ENCODE results near the gene DYNLT1. TPM values are rescaled to one million over a fixed set of nuclear protein-coding genes. Genes with fewer than 3 reads are reported as not detected.
A peak's percentile ranks its signal among the peaks of the same experiment; 100 is the strongest.

The DYNLT1 gene
- total and polyA plus RNA-seq, 9 of the 15 experiments (the other 6 are each of a cell fraction or from before 2014, with no cell fraction given): 42.2 to 583 (median 127) TPM

- H2AFZ ChIP-seq (ENCODE audit: low read depth, low read length): no peak overlapping the region
- intact Hi-C loops (cut with micrococcal nuclease) (loop anchor here (2.0 kb wide), 1 partner anchor 28 kb away; no protein-coding TSS in a partner anchor), in situ Hi-C loops (cut with MboI) (no loop called here)
- peaks cover 0 to 2% of the 10 kb centered on the region in 2 experiments; a peak in 1 of 5 replicates for H3K4me1 ChIP-seq (replicated peaks in 1 of 2; ENCODE audit: control insufficient read depth in 2 of 2, insufficient read depth in 2 of 2, low read length in 2 of 2)
- peaks cover 7% of the 10 kb centered on the region for H4K20me1 ChIP-seq (replicated peaks; ENCODE audit: control insufficient read depth, insufficient read depth, low read length)
- no peak overlapping the region for H3K4me2 ChIP-seq (ENCODE audit: insufficient read depth, low read length)
- peak; percentile 91 for FAIRE-seq
- peak; percentile 91 for ATAC-seq
- peak; percentile 60 to 71 (median 66) for DNase-seq (ENCODE audit: extremely low read depth in 1 of 4, low spot score in 3 of 4)
- BruUV-seq (replicated peaks): no TSS peak
- ChIA-PET POLR2A (interaction anchor here (0.6 to 1.7 kb wide), 9 partner anchors 9 to 109 kb away, joined by 3 to 7 read pairs (median 3); no protein-coding TSS in a partner anchor), CTCF (ENCODE audit: low intra/inter-chr PET ratio) (interaction anchor here (1.2 to 1.6 kb wide), 3 partner anchors 31 to 313 kb away, joined by 3 to 6 read pairs (median 5); no protein-coding TSS in a partner anchor)
- no peak overlapping the region for H3K27ac ChIP-seq (ENCODE audit: extremely low read depth, low read depth, low read length)
- H3K9me1 ChIP-seq (ENCODE audit: control insufficient read depth, insufficient read depth, low read length): no peaks in the 10 kb centered on the region
- H3K9ac ChIP-seq (ENCODE audit: insufficient read depth in 1 of 2, low read depth in 2 of 2, low read length in 2 of 2): no peak overlapping the region
- H3K79me2 ChIP-seq (ENCODE audit: control insufficient read depth, insufficient read depth, low read length): no peaks in the 10 kb centered on the region
- peaks cover 54 to 62% of the 10 kb centered on the region in 2 experiments for H3K27me3 ChIP-seq (ENCODE audit: control insufficient read depth in 2 of 2, insufficient read depth in 2 of 2, low read length in 2 of 2)
- 3% methylated on average over 10 of the region's 10 CpGs for WGBS (ENCODE audit: insufficient coverage, low coverage, missing lambda C conversion rate)
- H3K36me3 ChIP-seq (ENCODE audit: control insufficient read depth, insufficient read depth, low read length): no peaks in the 10 kb centered on the region
- H3K9me3 ChIP-seq (replicated peaks; ENCODE audit: control insufficient read depth, insufficient read depth, low read depth, low read length): no peaks in the 10 kb centered on the region
- no peak overlapping the region for H3K4me3 ChIP-seq
- TF ChIP-seq FOS (IDR thresholded peaks at IDR 0.05; ENCODE audit: extremely low read depth, insufficient read length) (no peak), MAZ (CRISPR knock-in tag; conservative IDR thresholded peaks at IDR 0.05 in 1 of 2, IDR thresholded peaks at IDR 0.05 in 1 of 2) (no peak), ZSCAN32 (CRISPR knock-in tag; IDR thresholded peaks at IDR 0.05) (no peak), ZNF436 (CRISPR knock-in tag; IDR thresholded peaks at IDR 0.05) (no peak), SIN3A (IDR thresholded peaks at IDR 0.05; ENCODE audit: borderline replicate concordance in 2 of 2, control insufficient read depth in 1 of 2, low read depth in 2 of 2, low read length in 2 of 2) (no peak), KLF1 (tag; IDR thresholded peaks at IDR 0.05) (peak; percentile 89), NFRKB (IDR thresholded peaks at IDR 0.05; ENCODE audit: low read depth) (no peak), XRCC5 (IDR thresholded peaks at IDR 0.05; ENCODE audit: low read depth, low read length) (no peak), ESRRA (IDR thresholded peaks at IDR 0.05; ENCODE audit: borderline replicate concordance, low read depth) (no peak), HLTF (IDR thresholded peaks at IDR 0.05) (no peak), CBX1 (IDR thresholded peaks at IDR 0.05; ENCODE audit: low read depth) (no peak), MXD1 (CRISPR knock-in tag; IDR thresholded peaks at IDR 0.05; ENCODE audit: borderline replicate concordance, poor library complexity, severe bottlenecking) (no peak), SIN3B (IDR thresholded peaks at IDR 0.05; ENCODE audit: low read depth) (no peak), ZNF586 (CRISPR knock-in tag; conservative IDR thresholded peaks at IDR 0.05) (no peak)
- TF ChIP-seq, protein P1, sequence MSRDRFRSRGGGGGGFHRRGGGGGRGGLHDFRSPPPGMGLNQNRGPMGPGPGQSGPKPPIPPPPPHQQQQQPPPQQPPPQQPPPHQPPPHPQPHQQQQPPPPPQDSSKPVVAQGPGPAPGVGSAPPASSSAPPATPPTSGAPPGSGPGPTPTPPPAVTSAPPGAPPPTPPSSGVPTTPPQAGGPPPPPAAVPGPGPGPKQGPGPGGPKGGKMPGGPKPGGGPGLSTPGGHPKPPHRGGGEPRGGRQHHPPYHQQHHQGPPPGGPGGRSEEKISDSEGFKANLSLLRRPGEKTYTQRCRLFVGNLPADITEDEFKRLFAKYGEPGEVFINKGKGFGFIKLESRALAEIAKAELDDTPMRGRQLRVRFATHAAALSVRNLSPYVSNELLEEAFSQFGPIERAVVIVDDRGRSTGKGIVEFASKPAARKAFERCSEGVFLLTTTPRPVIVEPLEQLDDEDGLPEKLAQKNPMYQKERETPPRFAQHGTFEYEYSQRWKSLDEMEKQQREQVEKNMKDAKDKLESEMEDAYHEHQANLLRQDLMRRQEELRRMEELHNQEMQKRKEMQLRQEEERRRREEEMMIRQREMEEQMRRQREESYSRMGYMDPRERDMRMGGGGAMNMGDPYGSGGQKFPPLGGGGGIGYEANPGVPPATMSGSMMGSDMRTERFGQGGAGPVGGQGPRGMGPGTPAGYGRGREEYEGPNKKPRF (IDR thresholded peaks at IDR 0.05; ENCODE audit: low read depth, low read length): no peak
- TF ChIP-seq, protein P2, sequence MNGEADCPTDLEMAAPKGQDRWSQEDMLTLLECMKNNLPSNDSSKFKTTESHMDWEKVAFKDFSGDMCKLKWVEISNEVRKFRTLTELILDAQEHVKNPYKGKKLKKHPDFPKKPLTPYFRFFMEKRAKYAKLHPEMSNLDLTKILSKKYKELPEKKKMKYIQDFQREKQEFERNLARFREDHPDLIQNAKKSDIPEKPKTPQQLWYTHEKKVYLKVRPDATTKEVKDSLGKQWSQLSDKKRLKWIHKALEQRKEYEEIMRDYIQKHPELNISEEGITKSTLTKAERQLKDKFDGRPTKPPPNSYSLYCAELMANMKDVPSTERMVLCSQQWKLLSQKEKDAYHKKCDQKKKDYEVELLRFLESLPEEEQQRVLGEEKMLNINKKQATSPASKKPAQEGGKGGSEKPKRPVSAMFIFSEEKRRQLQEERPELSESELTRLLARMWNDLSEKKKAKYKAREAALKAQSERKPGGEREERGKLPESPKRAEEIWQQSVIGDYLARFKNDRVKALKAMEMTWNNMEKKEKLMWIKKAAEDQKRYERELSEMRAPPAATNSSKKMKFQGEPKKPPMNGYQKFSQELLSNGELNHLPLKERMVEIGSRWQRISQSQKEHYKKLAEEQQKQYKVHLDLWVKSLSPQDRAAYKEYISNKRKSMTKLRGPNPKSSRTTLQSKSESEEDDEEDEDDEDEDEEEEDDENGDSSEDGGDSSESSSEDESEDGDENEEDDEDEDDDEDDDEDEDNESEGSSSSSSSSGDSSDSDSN (IDR thresholded peaks at IDR 0.05; ENCODE audit: borderline replicate concordance in 1 of 2, low read depth in 2 of 2, low read length in 2 of 2): 0 out of 4 replicates have a peak, but pooled peaks of 1 of the 2 experiments have one; percentile 26
Observed at GRCh38 chr6:158660333-158660754, 15.8 kb upstream of the DYNLT1 start.
